GM19324 (cell line): ENCODE measurements around the gene ADD2.
"Not testable (repeated sequence)": the region's sequence is repeated elsewhere in the genome, so short reads cannot be mapped to it uniquely, and the experiment has no call there.

Source experiments
- ATAC-seq: cut with Tn5 transposase; IDR thresholded peaks from one replicate; pipeline ENCODE4 v1.9.1; 2021; ENCODE audit warnings: mild to moderate bottlenecking, moderate library complexity; ENCODE audit not compliant: unreplicated experiment, low FRiP score

The ADD2 gene

GRCh38 chr2:70651727-70652126 is 116.3 kb downstream of the ADD2 start:
- ATAC-seq: no peak

DNA sequence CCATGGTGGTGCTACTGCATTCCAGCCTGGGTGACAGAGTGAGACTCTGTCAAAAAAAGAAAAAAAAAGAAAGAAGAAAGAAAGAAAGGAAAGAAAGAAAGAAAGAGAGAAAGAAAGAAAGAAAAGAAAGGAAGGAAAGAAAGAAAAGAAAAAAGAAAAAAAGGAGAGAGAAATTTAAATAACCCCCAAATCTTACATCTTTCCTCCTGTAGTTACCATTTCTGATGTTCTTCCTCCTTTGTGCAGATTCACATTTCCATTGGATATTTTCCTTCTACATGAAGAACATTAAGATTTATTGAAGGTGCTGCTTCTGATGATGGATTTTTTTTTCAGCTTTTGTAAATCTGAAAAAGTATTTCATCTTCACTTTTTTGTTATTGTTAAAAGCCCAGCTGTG is 117.0 kb downstream of the ADD2 start:
- ATAC-seq: no peak

DNA sequence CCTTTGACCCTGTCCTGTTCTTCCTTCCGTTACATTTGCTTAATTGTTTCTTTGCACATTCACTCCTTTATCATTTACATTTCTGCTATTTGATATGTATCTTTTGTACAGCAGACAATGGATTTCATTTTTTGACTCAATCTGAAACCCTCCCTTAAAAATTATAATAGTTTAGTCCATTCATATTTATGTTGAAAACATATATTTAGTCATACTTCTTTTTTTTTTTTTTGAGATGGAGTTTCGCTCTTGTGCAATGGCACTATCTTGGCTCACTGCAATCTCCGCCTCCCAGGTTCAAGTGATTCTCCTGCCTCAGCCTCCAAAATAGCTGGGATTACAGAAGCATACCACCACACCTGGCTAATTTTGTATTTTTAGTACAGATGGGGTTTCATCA is 119.0 kb downstream of the ADD2 start:
- no peak for ATAC-seq

- ATAC-seq: no peak
Observed at GRCh38 chr2:70647873-70648481, 120.0 kb downstream of the ADD2 start.

GRCh38 chr2:70646420-70646818 is 121.6 kb downstream of the ADD2 start:
- no peak for ATAC-seq

DNA sequence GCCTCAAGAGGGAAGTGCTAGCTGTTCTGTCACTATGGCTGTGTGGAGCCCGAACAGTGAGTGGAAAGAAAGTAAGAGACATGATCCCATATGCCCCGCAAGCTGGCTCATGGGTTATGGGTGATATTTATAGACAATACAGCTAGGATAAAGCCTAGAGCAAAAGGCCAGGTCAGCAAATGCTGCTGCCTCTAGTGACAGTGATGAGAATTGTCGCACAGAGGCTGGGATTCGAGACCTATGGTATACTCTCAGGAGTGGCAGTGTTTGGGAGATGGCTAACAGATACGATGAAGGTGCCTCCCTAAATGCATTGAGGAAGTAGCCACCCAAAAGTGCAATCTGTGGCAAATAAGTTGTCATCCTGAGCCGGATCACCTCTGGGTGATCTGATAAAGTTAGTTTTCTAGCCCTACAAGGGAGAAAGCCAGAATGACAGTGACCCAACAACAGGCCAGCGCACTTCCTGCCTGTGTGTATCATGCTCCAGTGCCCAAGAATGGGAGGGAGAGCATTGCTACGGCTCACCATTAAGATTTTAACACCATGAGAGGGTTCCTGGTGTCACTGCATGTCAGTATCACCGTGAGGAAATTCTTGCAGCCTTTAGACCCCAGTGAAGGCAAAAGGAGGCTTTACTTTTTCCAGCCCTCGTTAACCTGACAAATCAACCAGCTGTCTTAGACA is 122.1 kb downstream of the ADD2 start:
- ATAC-seq: no peak

GRCh38 chr2:70643715-70644114 is 124.3 kb downstream of the ADD2 start:
- no peak for ATAC-seq

GRCh38 chr2:70641263-70641784 is 126.7 kb downstream of the ADD2 start:
- ATAC-seq: no peak

- ATAC-seq: no peak
Observed at GRCh38 chr2:70639841-70640436, 128.1 kb downstream of the ADD2 start.

GRCh38 chr2:70638561-70638960 is 129.4 kb downstream of the ADD2 start:
- ATAC-seq: no peak

- ATAC-seq: no peak
Observed at GRCh38 chr2:70633508-70633907, 134.5 kb downstream of the ADD2 start.

DNA sequence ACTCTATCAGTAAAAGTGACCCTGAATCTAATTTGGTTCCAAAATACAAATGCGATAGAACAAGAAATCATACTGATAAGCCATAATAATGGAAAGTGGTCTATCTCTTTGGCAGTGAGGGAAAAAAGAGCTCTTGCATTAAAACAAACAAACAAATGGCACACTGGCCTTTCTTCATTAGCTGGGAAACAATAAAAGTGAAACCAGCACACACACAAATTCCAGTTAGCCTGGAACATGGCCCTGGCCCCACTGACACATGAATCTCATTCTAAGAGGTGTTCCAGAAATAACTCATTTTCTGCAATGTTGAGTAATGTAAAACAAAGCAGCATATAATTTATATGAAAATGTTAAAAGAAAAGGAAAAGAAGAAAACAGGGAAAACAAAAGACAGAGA is 135.0 kb downstream of the ADD2 start:
- no peak for ATAC-seq

- ATAC-seq: no peak
Observed at GRCh38 chr2:70632388-70632787, 135.6 kb downstream of the ADD2 start.

DNA sequence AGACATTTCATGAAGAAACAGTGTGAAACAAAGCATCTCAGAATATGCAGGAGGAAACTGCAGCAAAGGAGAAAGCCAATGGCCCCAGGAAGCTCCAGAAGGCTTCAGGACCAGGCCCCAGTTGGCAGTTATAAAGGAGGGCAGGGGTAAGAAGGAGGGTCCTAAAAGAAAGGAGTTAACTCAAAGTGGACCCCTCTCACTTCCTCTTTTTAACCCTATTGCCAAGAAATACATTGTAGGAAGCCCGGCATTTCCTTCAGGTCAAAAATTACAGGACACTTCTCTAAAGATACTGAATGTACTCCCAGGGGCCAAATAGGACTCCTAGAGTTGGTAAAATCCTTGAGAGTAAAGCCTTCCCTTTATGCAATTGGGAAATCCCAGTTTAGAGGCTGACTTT is 137.2 kb downstream of the ADD2 start:
- ATAC-seq: no peak

DNA sequence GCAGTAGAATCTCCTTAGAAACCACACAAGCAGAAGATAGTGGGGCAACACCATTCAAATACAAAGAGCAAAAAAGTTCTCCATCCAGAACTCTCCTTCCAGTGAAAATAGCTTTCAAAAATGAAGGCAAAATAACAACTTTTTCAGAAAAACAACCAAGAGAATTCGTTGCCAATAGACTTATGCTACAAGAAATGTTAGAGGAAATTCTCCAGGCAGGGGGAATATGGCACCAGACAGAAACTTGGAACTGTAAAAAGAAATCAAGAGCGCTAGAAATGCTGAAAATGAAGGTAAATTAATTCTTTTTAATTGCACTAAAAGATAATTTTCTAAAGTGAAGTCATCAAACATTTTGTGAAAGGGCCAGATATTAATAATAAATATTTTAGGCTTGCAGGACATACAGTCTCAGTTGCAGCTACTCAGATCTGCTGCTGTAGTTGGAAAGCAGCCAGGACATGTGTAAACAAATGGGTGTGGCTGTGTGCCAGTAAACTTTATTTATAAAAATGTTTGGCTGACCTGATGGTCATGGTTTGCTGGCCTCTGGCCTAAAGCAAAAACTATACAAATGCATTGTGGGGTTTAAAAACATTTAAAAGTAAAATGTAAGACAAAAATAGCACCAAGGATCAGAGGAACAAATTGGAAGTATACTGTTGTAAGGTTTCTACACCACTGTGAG is 140.6 kb downstream of the ADD2 start:
- no peak for ATAC-seq

DNA sequence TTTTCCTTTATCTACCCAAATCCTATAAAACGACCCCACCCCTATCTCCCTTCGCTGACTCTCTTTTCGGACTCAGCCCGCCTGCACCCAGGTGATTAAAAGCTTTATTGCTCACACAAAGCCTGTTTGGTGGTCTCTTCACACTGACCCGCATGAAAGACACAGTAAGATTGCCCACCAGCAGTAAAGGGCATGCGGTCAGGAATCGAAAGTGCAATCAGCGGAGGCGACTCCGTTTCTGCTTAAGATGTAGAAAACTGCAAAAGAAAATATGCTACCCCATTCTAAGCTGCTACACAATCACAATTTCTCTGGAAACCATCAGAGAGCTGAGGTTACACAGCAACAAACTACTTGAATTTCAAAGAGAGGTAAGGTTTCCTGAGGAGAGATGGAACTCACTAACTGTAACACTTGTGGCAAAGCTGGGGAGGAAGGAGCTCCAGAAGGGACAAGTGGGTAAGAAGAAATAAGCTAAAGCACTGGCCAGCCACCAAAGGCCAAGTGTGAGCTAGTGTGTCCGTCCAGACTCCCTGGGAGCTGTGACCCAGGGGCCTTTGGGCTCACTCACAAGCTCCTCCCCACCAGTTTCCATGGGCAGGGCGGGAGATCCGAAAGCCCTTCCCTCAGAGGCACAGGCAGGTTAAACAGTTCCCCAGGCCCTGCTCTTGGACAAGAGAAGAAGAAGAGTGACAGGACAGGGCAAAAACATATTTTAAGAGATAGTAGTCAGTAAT is 141.6 kb downstream of the ADD2 start:
- no peak for ATAC-seq

- ATAC-seq: not testable (repeated sequence)
Observed at GRCh38 chr2:70621536-70621935, 146.5 kb downstream of the ADD2 start.

DNA sequence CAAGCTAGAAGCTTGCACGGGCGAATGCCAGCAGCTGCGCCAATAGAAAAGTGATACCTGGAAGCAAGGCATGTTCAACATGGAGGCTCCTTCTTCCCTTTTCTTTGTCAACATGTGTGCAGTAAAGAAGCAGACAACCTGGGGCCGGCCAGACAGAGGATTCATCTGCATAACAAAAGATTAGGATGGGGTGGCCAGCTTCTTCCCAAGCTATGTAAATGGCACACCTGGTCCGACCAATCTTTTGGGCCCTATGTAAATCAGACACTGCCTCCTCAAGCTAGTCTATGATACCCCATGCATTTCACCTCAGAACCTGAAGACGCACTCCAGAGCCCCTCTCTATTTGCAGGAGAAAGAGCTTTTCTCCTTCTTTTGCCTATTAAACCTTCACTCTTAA is 148.0 kb downstream of the ADD2 start:
- no peak for ATAC-seq

DNA sequence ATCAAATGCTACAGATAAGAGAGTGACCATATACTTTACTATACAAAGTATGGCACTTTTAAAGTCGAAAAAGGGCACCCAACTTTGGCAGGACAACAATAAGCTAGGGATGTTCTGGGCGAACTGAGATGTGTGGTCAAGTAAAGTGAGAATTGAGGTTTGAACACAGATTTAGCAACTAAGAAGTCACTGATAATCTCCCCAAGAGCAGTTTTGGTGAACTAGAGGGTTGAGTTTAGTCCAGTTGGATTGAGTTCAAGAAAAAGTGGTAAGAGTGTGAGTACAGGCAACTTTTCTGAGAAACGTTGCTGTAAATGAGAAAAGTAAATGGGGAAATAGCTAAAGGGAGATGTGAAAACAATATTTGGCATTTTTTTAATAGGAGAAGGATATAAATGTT is 148.8 kb downstream of the ADD2 start:
- no peak for ATAC-seq

- no peak for ATAC-seq
Observed at GRCh38 chr2:70616168-70616694, 151.8 kb downstream of the ADD2 start.
